Lower lobe of right lung (tissue), 2 donors: ENCODE data around the gene BAD. TPM values are rescaled to one million over a fixed set of nuclear protein-coding genes. Genes with fewer than 3 reads are reported as not detected.

Source experiments
- ATAC-seq, 2 donors: fragments of 200-7000 bp; cut with Tn5 transposase; one replicate each; pipeline ENCODE4 v1.9.1; 2020 to 2022; ENCODE audit warnings: mild to moderate bottlenecking in 2 of 2, moderate library complexity in 2 of 2
- DNase-seq: peaks from one replicate; pipeline ENCODE4 v3.0.0-alpha.2; 2020
- H3K27ac ChIP-seq: fragments of 200-600 bp; one replicate; pipeline ENCODE4 v1.8.0; 2022
- H3K27me3 ChIP-seq: fragments of 200-600 bp; one replicate; pipeline ENCODE4 v1.8.0; 2022; ENCODE audit warnings: low read depth
- H3K36me3 ChIP-seq: fragments of 200-600 bp; one replicate; pipeline ENCODE4 v1.8.0; 2022; ENCODE audit warnings: mild to moderate bottlenecking
- H3K4me1 ChIP-seq: fragments of 200-600 bp; one replicate; pipeline ENCODE4 v1.8.0; 2022
- H3K4me3 ChIP-seq: fragments of 200-600 bp; one replicate; pipeline ENCODE4 v1.8.0; 2022; ENCODE audit warnings: mild to moderate bottlenecking
- H3K9me3 ChIP-seq: fragments of 200-600 bp; one replicate; pipeline ENCODE4 v1.8.0; 2022
- intact Hi-C: fragments of 100-400 bp; cut with DNase I; formaldehyde crosslinking; loops from one replicate; pipeline ENCODE4 v1.11.0; 2022
- total RNA-seq: library from RNA; stranded (reverse); fragmentation: NEBNext Ultra II Directional; extraction: Animal tissue kit (Norgen Biotek cat#: 25700); gene quantifications from one replicate; pipeline ENCODE4 v1.2.1, GENCODE V29; 2021
- TF ChIP-seq, protein P1 (sequence below): fragments of 200-600 bp; IDR thresholded peaks from one replicate; pipeline ENCODE4 v1.8.0; 2022; ENCODE audit warnings: antibody characterized with exemption, mild to moderate bottlenecking
- donor health status: DM: no; HTN: yes; CAD: no; lungs with severe emphysema.

Gene BAD
- total RNA-seq, 1 donor from 2014 or later: 51.6 TPM

DNA sequence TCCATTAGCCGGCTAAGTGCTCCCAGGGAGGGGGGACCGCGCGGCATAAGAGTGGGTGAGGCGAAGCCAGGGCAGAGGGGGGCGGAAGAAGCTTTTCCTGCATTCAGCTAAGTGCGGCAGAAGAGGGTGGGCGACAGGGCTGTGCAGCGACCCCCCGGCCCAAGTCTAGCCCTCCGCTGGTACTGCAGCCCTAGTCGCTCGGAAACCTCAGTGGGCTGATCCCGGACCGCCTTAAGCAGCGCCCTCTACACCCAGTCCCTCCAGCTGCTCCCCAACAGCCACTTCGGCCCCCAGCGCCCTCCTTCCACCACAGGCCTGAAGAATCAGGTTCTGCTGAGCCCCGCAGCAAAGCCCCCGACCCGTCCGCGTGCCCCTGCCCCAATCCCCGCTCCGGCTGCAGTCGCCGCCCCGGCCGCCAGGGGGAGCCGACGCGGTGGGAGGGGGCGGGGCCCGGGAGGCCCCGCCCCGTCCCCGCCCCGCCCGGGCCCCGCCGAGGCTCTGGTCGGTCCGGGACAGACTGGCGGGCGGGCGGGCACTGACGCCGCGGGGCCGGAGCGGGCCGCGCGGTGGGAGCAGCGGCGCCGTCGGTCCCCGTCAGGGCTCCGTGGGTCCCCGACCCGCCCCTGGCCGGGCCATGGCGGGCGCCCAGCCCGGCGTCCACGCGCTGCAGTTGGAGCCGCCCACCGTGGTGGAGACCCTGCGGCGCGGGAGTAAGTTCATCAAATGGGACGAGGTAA is 33.3 kb downstream of the BAD start, which contains the start of gene PLCB3:
TSS of gene PLCB3 (plus strand) at position 515 of the 737 bp plus-strand sequence. CDS start at position 635, 120 bp downstream.
- Histone ChIP-seq H3K27ac (peak within 1 kb of the TSS; percentile 77), H3K27me3 (no peaks in the 10 kb centered on the region), H3K4me3 (peak within 1 kb of the TSS; percentile 91), H3K36me3 (peaks cover 20% of the 10 kb centered on the region), H3K4me1 (peaks cover 33% of the 10 kb centered on the region), H3K9me3 (no peaks in the 10 kb centered on the region)
- ATAC-seq (peak; percentile 78 to 79), DNase-seq (peak; percentile 69)
- TF ChIP-seq, protein P1, sequence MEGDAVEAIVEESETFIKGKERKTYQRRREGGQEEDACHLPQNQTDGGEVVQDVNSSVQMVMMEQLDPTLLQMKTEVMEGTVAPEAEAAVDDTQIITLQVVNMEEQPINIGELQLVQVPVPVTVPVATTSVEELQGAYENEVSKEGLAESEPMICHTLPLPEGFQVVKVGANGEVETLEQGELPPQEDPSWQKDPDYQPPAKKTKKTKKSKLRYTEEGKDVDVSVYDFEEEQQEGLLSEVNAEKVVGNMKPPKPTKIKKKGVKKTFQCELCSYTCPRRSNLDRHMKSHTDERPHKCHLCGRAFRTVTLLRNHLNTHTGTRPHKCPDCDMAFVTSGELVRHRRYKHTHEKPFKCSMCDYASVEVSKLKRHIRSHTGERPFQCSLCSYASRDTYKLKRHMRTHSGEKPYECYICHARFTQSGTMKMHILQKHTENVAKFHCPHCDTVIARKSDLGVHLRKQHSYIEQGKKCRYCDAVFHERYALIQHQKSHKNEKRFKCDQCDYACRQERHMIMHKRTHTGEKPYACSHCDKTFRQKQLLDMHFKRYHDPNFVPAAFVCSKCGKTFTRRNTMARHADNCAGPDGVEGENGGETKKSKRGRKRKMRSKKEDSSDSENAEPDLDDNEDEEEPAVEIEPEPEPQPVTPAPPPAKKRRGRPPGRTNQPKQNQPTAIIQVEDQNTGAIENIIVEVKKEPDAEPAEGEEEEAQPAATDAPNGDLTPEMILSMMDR: peak; percentile 73
- intact Hi-C loops: no loop called here

DNA sequence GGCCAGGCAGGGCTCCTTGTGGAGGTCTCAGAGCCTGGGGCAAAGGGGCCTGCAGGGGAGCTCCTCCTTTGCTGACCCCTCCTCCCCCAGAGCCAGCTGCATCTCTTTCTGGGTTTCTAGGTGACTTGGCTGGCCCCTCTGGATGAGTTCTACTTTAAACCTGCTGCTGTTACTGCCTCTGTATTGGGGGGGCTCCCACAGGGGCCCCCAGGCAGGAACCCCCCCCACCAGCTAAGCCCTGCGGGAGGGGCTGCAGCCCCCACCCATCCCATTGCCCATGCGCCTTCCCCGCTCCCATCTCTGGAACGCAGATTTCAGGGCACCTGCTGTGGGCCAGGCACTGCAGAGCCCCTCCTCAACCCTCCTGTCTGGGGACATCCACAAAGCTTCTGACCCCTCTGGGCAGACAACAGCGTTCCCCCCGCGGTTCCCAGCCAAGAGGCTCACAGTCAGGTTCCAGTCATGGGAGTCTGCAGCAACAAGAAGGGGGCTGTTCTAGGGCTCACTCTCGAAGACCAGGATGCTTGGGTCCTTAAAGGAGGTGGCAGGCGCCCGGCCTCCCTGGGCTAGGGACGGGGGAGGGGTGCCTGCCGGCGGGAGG is 34.0 kb downstream of the BAD start:
- DNase-seq: no peak
- TF ChIP-seq, protein P1: no peak
- ATAC-seq: no peak
- Histone ChIP-seq H3K4me1 (peaks cover 39% of the 10 kb centered on the region), H3K36me3 (peaks cover 13% of the 10 kb centered on the region), H3K27me3 (no peaks in the 10 kb centered on the region), H3K4me3 (peak overlapping the region; percentile 91), H3K27ac (no peak overlapping the region), H3K9me3 (no peaks in the 10 kb centered on the region)
- intact Hi-C loops: no loop called here

DNA sequence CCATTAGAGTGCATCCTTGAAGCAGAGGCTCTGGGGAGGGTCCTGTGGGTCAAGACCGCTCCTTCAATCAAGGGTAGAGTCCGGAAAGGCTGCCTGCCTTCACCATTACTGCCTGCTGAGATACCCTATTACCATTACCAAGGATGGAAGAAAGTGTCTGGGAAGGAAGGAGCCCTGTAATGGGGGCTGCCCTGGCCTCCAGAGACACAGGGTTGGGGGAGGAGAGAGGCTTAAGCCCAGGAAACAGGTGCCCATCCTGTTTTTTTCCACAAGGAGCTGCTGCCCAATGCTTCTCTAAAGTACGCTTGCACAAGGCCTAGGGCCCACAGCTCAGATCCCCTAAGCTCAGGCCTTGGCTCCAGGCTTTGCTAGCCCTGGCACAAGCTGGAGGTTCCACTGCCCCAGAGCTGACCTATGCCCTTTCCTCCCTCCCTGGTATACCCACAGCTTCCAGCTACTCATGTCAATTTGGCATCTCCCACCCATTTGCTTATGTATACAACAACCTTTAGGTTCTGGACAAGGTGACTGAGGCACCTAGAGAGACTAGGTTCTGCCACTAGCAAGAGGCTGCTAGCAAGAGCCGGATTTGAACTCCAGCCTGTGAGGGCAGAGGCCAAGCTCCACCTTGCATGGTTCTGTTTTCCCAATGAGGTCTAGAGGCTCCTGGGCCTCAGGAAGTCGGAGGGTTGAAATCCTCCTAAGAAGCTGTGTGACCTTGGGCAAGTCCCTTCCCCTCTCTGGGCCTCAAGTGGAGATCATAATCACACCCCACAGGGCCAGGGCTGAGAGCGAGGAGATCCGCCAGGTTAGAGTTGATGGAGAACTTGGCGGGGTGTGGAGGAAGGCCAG is 34.7 kb downstream of the BAD start:
- no peak overlapping the region for H3K4me3 ChIP-seq
- no peak overlapping the region for H3K27ac ChIP-seq
- intact Hi-C loops: no loop called here
- ATAC-seq: no peak
- no peaks in the 10 kb centered on the region for H3K27me3 ChIP-seq
- H3K9me3 ChIP-seq: no peaks in the 10 kb centered on the region
- peaks cover 46% of the 10 kb centered on the region for H3K4me1 ChIP-seq
- DNase-seq: no peak
- peaks cover 6% of the 10 kb centered on the region for H3K36me3 ChIP-seq
- TF ChIP-seq, protein P1: no peak

DNA sequence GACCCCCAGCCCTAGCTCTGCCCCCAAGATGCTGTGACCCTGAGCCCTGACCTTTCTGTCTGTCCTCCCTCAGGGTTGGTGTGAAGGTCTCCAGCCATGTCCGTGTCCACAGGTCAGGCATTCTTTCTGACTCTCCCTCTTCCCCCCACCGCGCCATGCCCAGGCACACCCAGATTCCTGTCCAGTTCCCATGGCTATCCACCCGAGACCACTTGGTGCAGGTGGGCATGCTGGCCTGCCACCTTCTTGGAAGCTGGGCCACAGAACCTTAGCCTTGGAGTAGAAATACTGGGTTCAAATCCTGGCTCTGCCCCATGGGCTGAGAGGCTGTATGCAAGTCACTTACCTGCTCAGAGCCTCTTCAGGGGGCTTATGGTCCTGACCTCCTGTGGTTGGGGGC is 35.4 kb downstream of the BAD start:
- no peaks in the 10 kb centered on the region for H3K27me3 ChIP-seq
- no peak overlapping the region for H3K4me3 ChIP-seq
- H3K9me3 ChIP-seq: no peaks in the 10 kb centered on the region
- TF ChIP-seq, protein P1: no peak
- H3K4me1 ChIP-seq: peaks cover 48% of the 10 kb centered on the region
- peaks cover 3% of the 10 kb centered on the region for H3K36me3 ChIP-seq
- no peak overlapping the region for H3K27ac ChIP-seq
- intact Hi-C loops: no loop called here
- ATAC-seq (no peak), DNase-seq (no peak)

DNA sequence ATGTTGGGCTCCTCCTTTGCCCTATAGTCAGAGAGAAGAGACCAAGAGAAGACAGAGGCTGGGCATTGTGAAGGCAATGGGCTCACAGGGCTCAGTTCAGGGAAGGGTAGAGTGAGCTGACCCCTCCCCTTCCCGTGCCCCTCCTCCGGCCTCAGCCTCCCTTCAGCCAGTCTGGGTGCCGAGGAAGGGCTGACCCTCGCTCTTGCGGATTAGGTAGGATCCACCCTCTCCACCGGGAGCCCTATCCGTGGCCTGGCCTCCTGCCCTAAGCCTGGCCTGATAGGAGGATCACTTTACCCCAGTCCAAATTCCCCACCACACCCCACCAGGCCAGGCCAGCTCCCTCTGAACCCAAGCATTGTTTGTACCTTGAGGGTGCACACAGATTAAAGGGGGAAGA is 35.9 kb downstream of the BAD start:
- Histone ChIP-seq H3K27ac (no peak overlapping the region), H3K27me3 (no peaks in the 10 kb centered on the region), H3K36me3 (peaks cover 7% of the 10 kb centered on the region), H3K9me3 (no peaks in the 10 kb centered on the region), H3K4me3 (no peak overlapping the region), H3K4me1 (peaks cover 45% of the 10 kb centered on the region)
- no peak for DNase-seq
- intact Hi-C loops: no loop called here
- no peak for ATAC-seq
- TF ChIP-seq, protein P1: no peak
